Measurements from ENCODE around the gene ADCY5. TPM values are rescaled to one million over a fixed set of nuclear protein-coding genes. Genes with fewer than 3 reads are reported as not detected.

The ADCY5 gene
- polyA plus RNA-seq, 2 of the 4 experiments (the other 2 are of a cell fraction), result 0.57 to 0.68 TPM

- DNase-seq (ENCODE audit: low read depth in 1 of 2, low spot score in 1 of 2) (no peak), ATAC-seq (no peak), FAIRE-seq (no peak)
- CTCF ChIA-PET, result no interaction called here
- Histone ChIP-seq H3K4me3 (no peak overlapping the region), H3K27ac (no peak overlapping the region), H3K4me2 (no peak overlapping the region), H3K4me1 (no peaks in the 10 kb centered on the region), H3K9me3 (no peaks in the 10 kb centered on the region)
- POLR2A ChIA-PET, result no interaction called here
- TF ChIP-seq TFCP2L1 (CRISPR knock-in tag; IDR thresholded peaks at IDR 0.05) (no peak), MAX (IDR thresholded peaks at IDR 0.05) (no peak), SREBF2 (IDR thresholded peaks at IDR 0.05) (no peak), EHMT2 (IDR thresholded peaks at IDR 0.05; ENCODE audit: low read depth) (no peak), BCL3 (IDR thresholded peaks at IDR 0.05) (no peak), CTCF (IDR thresholded peaks at IDR 0.05) (no peak), KDM5A (IDR thresholded peaks at IDR 0.05) (no peak), ELK1 (IDR thresholded peaks at IDR 0.05; ENCODE audit: low read depth, low read length) (no peak), EP300 (IDR thresholded peaks at IDR 0.05) (no peak), CHD4 (IDR thresholded peaks at IDR 0.05; ENCODE audit: borderline replicate concordance) (no peak), HEYL (CRISPR knock-in tag; IDR thresholded peaks at IDR 0.05) (no peak), HOXB5 (CRISPR knock-in tag; IDR thresholded peaks at IDR 0.05) (no peak)
- 92% methylated on average over 3 of the region's 3 CpGs for WGBS (ENCODE audit: missing lambda C conversion rate)
These were observed 212.0 kb downstream of the ADCY5 start for GRCh38 chr3:123236902-123237301.

Other genes starting within 250 kb of the ADCY5 start
- gene SEC22A, start 247.1 kb downstream of the ADCY5 start, polyA plus RNA-seq (2011; rRNA removed), result 29.9 and 36.8 TPM in 2 replicates
- gene SEC22A, start 247.1 kb downstream of the ADCY5 start, polyA plus RNA-seq (2017; fragmentation: RNase III; extraction: RNeasy Plus Mini Kit Qiagen cat#74134 plus additional on column Dnase treatment), result 23.5 to 28.5 TPM (median 27.0 TPM) in 3 replicates
- 90.2 and 97.7 TPM in 2 replicates for gene HACD2, start 136.0 kb upstream of the ADCY5 start, polyA plus RNA-seq (2011; rRNA removed)
- gene HACD2, start 136.0 kb upstream of the ADCY5 start, polyA plus RNA-seq (2017; fragmentation: RNase III; extraction: RNeasy Plus Mini Kit Qiagen cat#74134 plus additional on column Dnase treatment), result 38.5 to 41.8 TPM (median 39.3 TPM) in 3 replicates

Measured in A549 (cell line).